ENCODE measurements around the gene ULBP3.
"Not testable (repeated sequence)": the region's sequence is repeated elsewhere in the genome, so short reads cannot be mapped to it uniquely, and the experiment has no call there.

The ULBP3 gene

GRCh38 chr6:150017186-150017521, 51.8 kb downstream of the ULBP3 start:
- not testable (repeated sequence) for DNase-seq

- DNase-seq = peak in 48 of 56 donors; percentile 6 to 83 (median 45)
Observed at GRCh38 chr6:150016324-150017185, 52.4 kb downstream of the ULBP3 start.

GRCh38 chr6:150015281-150016001, 53.5 kb downstream of the ULBP3 start:
- not testable (repeated sequence) for DNase-seq

- DNase-seq = not testable (repeated sequence)
Observed at GRCh38 chr6:150014623-150015280, 54.2 kb downstream of the ULBP3 start.

GRCh38 chr6:150013785-150014622, 54.9 kb downstream of the ULBP3 start:
- DNase-seq = not testable (repeated sequence)

GRCh38 chr6:150012846-150013784, 55.8 kb downstream of the ULBP3 start:
- not testable (repeated sequence) for DNase-seq
